HEK293 (cell line): ENCODE data around the gene CFAP97D2.

Experiments
- BCL11A ChIP-seq: fragments of 450-650 bp; formaldehyde crosslinking; IDR thresholded peaks from 2 replicates; pipeline ENCODE4 v1.5.1; 2016; ENCODE audit warnings: low read depth, missing biosample characterization, missing genetic modification characterization
- SCRT2 ChIP-seq: fragments of 450-650 bp; formaldehyde crosslinking; IDR thresholded peaks from 2 replicates; pipeline ENCODE4 v1.5.1; 2016; ENCODE audit warnings: missing biosample characterization, missing genetic modification characterization
- SETDB1 ChIP-seq: IDR thresholded peaks from one replicate; pipeline ENCODE4 v1.6.1; 2017; ENCODE audit warnings: mild to moderate bottlenecking, low read length, moderate library complexity, mixed read lengths; ENCODE audit not compliant: insufficient read length
- ZBTB7A ChIP-seq: fragments of 450-650 bp; formaldehyde crosslinking; IDR thresholded peaks from 2 replicates; pipeline ENCODE4 v1.5.1; 2016; ENCODE audit warnings: low read depth, missing biosample characterization, missing genetic modification characterization
- ZNF10 ChIP-seq: fragments of 450-650 bp; formaldehyde crosslinking; IDR thresholded peaks from 2 replicates; pipeline ENCODE4 v1.5.1; 2017; ENCODE audit warnings: missing biosample characterization, missing genetic modification characterization
- ZNF114 ChIP-seq: fragments of 450-650 bp; formaldehyde crosslinking; IDR thresholded peaks from 2 replicates; pipeline ENCODE4 v1.5.0; 2017; ENCODE audit warnings: missing biosample characterization, missing genetic modification characterization
- ZNF423 ChIP-seq: fragments of 450-650 bp; formaldehyde crosslinking; IDR thresholded peaks from 2 replicates; pipeline ENCODE4 v1.5.1; 2016; ENCODE audit warnings: missing biosample characterization, missing genetic modification characterization
- ZNF670 ChIP-seq: fragments of 450-650 bp; formaldehyde crosslinking; IDR thresholded peaks from 2 replicates; pipeline ENCODE4 v1.5.1; 2016; ENCODE audit warnings: missing biosample characterization, missing genetic modification characterization, low read depth
- ZNF830 ChIP-seq: fragments of 450-650 bp; IDR thresholded peaks from 2 replicates; pipeline ENCODE4 v1.5.0; 2018; ENCODE audit warnings: missing biosample characterization, missing genetic modification characterization, low read depth, mild to moderate bottlenecking, moderate library complexity
- TF ChIP-seq, protein P1 (sequence below): fragments of 450-650 bp; formaldehyde crosslinking; IDR thresholded peaks from 2 replicates; pipeline ENCODE4 v1.5.1; 2016; ENCODE audit warnings: missing biosample characterization, missing genetic modification characterization, borderline replicate concordance
- TF ChIP-seq, protein P2 (sequence below): fragments of 450-650 bp; formaldehyde crosslinking; IDR thresholded peaks from 2 replicates; pipeline ENCODE4 v1.5.1; 2016; ENCODE audit warnings: missing biosample characterization, missing genetic modification characterization
- TF ChIP-seq, protein P3 (sequence below): fragments of 450-650 bp; formaldehyde crosslinking; IDR thresholded peaks from 2 replicates; pipeline ENCODE4 v1.5.1; 2016; ENCODE audit warnings: missing biosample characterization, missing genetic modification characterization
- TF ChIP-seq, protein P4 (sequence below): fragments of 450-650 bp; formaldehyde crosslinking; IDR thresholded peaks from 2 replicates; pipeline ENCODE4 v1.5.1; 2016; ENCODE audit warnings: missing biosample characterization, missing genetic modification characterization

DNA sequence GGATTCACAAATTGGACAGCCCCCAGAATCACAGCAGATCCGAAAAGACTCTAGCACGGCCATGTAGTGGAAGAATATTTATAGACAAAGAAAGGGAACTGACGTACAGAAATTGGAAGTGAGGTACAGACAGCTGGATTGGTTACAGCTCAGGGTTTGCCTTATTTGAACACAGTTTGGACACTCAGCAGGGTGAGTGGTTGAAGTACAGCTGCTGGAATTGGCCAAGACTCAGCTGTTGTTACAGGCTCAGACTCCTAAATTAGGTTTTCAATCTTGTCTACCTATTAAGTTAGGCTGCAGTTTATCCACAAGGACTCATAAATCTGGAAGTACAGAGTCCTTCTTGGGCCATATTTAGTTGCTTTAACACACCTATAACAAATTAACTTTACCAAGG lies 5.8 kb upstream of the CFAP97D2 start:
- TF ChIP-seq, protein P1, sequence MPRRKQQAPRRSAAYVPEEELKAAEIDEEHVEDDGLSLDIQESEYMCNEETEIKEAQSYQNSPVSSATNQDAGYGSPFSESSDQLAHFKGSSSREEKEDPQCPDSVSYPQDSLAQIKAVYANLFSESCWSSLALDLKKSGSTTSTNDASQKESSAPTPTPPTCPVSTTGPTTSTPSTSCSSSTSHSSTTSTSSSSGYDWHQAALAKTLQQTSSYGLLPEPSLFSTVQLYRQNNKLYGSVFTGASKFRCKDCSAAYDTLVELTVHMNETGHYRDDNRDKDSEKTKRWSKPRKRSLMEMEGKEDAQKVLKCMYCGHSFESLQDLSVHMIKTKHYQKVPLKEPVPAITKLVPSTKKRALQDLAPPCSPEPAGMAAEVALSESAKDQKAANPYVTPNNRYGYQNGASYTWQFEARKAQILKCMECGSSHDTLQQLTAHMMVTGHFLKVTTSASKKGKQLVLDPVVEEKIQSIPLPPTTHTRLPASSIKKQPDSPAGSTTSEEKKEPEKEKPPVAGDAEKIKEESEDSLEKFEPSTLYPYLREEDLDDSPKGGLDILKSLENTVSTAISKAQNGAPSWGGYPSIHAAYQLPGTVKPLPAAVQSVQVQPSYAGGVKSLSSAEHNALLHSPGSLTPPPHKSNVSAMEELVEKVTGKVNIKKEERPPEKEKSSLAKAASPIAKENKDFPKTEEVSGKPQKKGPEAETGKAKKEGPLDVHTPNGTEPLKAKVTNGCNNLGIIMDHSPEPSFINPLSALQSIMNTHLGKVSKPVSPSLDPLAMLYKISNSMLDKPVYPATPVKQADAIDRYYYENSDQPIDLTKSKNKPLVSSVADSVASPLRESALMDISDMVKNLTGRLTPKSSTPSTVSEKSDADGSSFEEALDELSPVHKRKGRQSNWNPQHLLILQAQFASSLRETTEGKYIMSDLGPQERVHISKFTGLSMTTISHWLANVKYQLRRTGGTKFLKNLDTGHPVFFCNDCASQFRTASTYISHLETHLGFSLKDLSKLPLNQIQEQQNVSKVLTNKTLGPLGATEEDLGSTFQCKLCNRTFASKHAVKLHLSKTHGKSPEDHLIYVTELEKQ (tag by site-specific recombination): no peak
- TF ChIP-seq ZBTB7A (tag by site-specific recombination): no peak
- TF ChIP-seq ZNF10: no peak
- TF ChIP-seq SCRT2: no peak
- TF ChIP-seq SETDB1: no peak
- TF ChIP-seq ZNF670: no peak
- TF ChIP-seq, protein P2, sequence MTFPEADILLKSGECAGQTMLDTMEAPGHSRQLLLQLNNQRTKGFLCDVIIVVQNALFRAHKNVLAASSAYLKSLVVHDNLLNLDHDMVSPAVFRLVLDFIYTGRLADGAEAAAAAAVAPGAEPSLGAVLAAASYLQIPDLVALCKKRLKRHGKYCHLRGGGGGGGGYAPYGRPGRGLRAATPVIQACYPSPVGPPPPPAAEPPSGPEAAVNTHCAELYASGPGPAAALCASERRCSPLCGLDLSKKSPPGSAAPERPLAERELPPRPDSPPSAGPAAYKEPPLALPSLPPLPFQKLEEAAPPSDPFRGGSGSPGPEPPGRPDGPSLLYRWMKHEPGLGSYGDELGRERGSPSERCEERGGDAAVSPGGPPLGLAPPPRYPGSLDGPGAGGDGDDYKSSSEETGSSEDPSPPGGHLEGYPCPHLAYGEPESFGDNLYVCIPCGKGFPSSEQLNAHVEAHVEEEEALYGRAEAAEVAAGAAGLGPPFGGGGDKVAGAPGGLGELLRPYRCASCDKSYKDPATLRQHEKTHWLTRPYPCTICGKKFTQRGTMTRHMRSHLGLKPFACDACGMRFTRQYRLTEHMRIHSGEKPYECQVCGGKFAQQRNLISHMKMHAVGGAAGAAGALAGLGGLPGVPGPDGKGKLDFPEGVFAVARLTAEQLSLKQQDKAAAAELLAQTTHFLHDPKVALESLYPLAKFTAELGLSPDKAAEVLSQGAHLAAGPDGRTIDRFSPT (tag by site-specific recombination): no peak
- TF ChIP-seq ZNF114: no peak
- TF ChIP-seq, protein P3, sequence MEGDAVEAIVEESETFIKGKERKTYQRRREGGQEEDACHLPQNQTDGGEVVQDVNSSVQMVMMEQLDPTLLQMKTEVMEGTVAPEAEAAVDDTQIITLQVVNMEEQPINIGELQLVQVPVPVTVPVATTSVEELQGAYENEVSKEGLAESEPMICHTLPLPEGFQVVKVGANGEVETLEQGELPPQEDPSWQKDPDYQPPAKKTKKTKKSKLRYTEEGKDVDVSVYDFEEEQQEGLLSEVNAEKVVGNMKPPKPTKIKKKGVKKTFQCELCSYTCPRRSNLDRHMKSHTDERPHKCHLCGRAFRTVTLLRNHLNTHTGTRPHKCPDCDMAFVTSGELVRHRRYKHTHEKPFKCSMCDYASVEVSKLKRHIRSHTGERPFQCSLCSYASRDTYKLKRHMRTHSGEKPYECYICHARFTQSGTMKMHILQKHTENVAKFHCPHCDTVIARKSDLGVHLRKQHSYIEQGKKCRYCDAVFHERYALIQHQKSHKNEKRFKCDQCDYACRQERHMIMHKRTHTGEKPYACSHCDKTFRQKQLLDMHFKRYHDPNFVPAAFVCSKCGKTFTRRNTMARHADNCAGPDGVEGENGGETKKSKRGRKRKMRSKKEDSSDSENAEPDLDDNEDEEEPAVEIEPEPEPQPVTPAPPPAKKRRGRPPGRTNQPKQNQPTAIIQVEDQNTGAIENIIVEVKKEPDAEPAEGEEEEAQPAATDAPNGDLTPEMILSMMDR (tag by site-specific recombination): no peak
- TF ChIP-seq, protein P4, sequence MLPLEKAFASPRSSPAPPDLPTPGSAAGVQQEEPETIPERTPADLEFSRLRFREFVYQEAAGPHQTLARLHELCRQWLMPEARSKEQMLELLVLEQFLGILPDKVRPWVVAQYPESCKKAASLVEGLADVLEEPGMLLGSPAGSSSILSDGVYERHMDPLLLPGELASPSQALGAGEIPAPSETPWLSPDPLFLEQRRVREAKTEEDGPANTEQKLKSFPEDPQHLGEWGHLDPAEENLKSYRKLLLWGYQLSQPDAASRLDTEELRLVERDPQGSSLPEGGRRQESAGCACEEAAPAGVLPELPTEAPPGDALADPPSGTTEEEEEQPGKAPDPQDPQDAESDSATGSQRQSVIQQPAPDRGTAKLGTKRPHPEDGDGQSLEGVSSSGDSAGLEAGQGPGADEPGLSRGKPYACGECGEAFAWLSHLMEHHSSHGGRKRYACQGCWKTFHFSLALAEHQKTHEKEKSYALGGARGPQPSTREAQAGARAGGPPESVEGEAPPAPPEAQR: no peak
- no peak for TF ChIP-seq ZNF423
- TF ChIP-seq ZNF830 (tag by site-specific recombination): no peak
- no peak for TF ChIP-seq BCL11A
